Activated CD4-positive, alpha-beta T cell treated with anti-CD3 and anti-CD28 coated beads, Interleukin-2, amount 50 U/mL, for 1 hour (primary cell): Measurements from ENCODE around the gene CCT7.

Experiments
- DNase-seq: peaks from one replicate; pipeline ENCODE4 v3.0.0-alpha.2; 2020

The CCT7 gene

GRCh38 chr2:73269686-73270465 is 35.8 kb downstream of the CCT7 start:
- no peak for DNase-seq

- DNase-seq, result no peak
These were observed 38.2 kb downstream of the CCT7 start for GRCh38 chr2:73272270-73272669.

GRCh38 chr2:73279852-73280251 is 45.7 kb downstream of the CCT7 start:
- DNase-seq, result no peak

GRCh38 chr2:73281244-73281643 is 47.1 kb downstream of the CCT7 start:
- no peak for DNase-seq

- DNase-seq, result no peak
These were observed 48.9 kb downstream of the CCT7 start for GRCh38 chr2:73282924-73283544.

GRCh38 chr2:73283545-73284295 is 49.6 kb downstream of the CCT7 start:
- no peak for DNase-seq

GRCh38 chr2:73284296-73285158 is 50.4 kb downstream of the CCT7 start, which contains the start of gene FBXO41:
Gene FBXO41 (minus strand): TSS chr2:73284478. CDS start chr2:73269630, 14,848 bp downstream.
- DNase-seq, result peak; percentile 50

GRCh38 chr2:73285159-73285739 is 51.1 kb downstream of the CCT7 start:
- no peak for DNase-seq

- no peak for DNase-seq
These were observed 52.1 kb downstream of the CCT7 start for GRCh38 chr2:73286134-73286655.

GRCh38 chr2:73289304-73289703 is 55.2 kb downstream of the CCT7 start:
- no peak for DNase-seq

GRCh38 chr2:73290049-73290839 is 56.1 kb downstream of the CCT7 start:
- DNase-seq, result peak; percentile 51

- peak; percentile 51 for DNase-seq
These were observed 57.0 kb downstream of the CCT7 start for GRCh38 chr2:73291093-73291460.

- DNase-seq, result peak; percentile 33
These were observed 57.6 kb downstream of the CCT7 start for GRCh38 chr2:73291461-73292315.

- no peak for DNase-seq
These were observed 58.3 kb downstream of the CCT7 start for GRCh38 chr2:73292316-73292905.

GRCh38 chr2:73292906-73293533 is 58.9 kb downstream of the CCT7 start:
- DNase-seq, result no peak

GRCh38 chr2:73293534-73294171 is 59.5 kb downstream of the CCT7 start, which contains the start of gene EGR4:
Gene EGR4 (minus strand): TSS chr2:73293548. CDS start chr2:73293317, 231 bp downstream.
- DNase-seq, result peak; percentile 90

GRCh38 chr2:73294239-73294638 is 60.1 kb downstream of the CCT7 start:
- DNase-seq, result no peak

GRCh38 chr2:73295751-73296400 is 61.8 kb downstream of the CCT7 start:
- DNase-seq, result no peak
